Pulmonary artery endothelial cell (primary cell): ENCODE data around the gene MAPK9. TPM values are rescaled to one million over a fixed set of nuclear protein-coding genes. Genes with fewer than 3 reads are reported as not detected.

Experiments used
- DNase-seq: peaks from one replicate; pipeline ENCODE4 v3.0.0-alpha.2; 2011; ENCODE audit warnings: low read depth, low spot score
- total RNA-seq: library from RNA; depleted of rRNA; stranded (reverse); fragments of >200 nt; gene quantifications from 2 replicates; pipeline ENCODE4 v1.2.3, GENCODE V29; 2014

MAPK9 gene
- total RNA-seq, result 22.4 and 25.7 TPM in 2 replicates

DNA sequence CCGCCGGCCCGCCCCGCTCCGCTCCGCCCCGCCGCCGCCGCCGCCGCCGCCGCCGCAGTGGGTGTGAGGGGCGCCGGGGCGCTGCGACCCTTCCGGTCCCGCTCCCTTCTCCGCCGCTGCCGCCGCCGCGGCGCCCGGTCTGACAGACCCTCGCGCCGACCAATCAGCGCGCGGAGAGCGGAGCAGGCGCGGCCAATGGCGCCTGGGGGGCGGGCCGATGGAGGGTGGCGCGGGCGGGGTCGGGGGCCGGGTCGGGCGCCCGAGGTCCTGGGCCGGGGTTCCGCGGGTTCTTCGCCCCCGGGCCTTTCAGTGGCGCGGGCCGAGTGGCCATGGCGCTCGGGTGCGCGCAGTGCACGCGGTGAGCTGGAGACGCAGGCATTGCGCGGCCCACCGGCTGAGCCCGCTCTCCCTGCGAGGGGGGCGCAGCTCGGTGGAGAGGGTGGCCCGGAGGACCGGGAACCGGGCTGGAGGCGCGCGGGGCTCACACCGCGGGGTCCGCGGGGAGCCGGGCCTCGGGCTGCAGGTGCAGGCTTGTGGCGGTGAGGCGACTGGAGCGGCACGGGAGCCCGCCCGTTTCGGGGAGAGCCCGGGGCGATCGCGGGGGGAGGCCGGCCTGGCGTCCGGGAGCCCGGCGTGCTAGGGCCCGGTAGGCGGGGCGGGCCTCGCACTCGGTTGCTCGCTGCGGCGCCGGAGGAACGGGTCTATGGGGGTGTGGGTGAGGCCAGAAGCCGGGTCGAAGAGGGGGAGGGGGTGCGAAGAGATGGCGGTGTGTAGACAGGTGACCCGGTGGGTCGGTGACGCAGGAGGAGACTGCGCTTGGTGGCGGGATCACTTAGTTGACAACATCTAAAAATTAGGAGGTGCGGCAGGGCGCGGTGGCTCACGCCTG, at the start of gene MAPK9:
Gene MAPK9, minus strand, starts transcription at position 141 of the 889 bp plus-strand sequence. CDS start 11,522 bp downstream, outside the sequence.
- no peak for DNase-seq

GRCh38 chr5:180341595-180341994, 49.7 kb upstream of the MAPK9 start:
- no peak for DNase-seq

DNA sequence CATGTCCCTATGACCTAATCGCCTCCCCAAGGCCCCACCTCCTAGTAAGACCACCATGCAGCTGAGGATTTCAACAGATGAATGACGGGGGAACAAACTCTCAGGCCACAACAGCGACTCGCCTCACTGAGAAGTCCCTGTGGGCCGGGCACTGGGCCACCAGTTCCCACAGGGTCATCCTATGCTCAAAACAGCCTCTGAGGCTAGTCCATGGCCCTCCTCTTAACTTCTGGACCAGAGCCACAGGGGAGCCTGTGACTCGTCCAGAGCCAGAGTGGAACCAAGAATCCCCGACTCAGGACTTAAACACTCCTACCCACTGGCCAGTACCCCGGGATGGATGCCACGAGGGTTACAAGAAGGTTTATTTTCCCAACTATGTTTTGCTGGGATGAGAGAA, 49.0 kb upstream of the MAPK9 start:
- DNase-seq, result no peak

DNA sequence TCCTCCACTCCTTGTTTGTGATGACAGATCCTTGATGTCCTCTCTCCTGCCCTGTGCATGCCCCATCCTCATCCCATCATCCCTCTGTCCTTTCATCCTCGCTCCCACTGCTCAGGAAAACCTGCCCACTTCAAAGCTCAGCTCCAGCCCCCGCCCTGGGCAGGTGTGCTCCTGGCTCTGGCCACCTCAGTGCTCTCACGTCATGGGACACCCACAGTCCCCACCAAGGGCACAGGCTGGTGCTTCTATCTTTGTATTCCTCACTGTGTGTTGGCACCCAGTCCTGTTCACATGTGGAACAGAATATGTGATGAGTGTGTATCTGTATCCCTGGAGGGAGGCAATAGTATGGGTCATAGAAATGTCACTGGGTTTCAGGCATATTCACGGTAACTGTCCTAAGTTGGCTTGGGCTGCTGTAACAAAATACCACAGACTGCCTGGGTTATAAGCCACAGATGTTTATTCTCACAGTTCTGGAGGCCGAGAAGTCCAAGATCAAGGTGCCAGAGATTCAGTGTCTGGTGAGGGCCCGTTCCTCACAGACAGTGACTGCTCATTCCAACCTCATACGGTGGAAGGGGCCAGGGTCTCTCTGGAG, 47.8 kb upstream of the MAPK9 start:
- DNase-seq, result no peak

DNA sequence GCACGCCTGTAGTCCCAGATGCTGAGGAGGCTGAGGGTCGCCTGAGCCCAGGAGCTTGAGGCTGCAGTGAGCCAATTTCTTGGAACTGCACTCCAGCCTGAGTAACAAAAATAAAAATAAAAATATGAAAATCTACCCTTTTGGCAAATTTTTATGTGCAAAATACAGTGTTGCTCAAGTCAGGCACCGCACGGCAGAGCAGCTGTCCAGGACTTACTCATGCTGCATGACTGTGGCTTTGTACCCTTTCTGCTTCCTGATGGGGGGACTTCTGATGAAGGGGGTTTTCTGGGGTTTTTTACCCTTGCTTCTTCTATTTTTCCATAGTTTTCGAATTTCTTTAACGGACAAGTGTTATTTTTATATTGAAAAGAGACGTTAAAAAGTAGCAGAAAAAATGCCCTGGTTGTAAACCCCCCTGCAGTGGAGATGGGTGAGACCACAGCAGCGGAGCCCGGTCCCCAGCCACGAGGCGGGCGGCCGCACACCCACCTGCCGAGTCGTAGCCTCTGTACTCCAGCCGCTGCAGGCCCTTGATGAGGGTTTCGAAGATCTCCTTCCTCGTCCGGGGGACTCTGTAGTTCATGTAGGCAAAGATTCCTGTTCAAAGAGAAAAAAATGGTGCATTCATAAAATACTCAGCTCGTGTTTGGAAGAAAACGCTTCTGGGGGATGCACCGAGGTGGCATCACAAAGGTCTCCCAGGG, 46.3 kb upstream of the MAPK9 start:
- DNase-seq, result no peak

DNA sequence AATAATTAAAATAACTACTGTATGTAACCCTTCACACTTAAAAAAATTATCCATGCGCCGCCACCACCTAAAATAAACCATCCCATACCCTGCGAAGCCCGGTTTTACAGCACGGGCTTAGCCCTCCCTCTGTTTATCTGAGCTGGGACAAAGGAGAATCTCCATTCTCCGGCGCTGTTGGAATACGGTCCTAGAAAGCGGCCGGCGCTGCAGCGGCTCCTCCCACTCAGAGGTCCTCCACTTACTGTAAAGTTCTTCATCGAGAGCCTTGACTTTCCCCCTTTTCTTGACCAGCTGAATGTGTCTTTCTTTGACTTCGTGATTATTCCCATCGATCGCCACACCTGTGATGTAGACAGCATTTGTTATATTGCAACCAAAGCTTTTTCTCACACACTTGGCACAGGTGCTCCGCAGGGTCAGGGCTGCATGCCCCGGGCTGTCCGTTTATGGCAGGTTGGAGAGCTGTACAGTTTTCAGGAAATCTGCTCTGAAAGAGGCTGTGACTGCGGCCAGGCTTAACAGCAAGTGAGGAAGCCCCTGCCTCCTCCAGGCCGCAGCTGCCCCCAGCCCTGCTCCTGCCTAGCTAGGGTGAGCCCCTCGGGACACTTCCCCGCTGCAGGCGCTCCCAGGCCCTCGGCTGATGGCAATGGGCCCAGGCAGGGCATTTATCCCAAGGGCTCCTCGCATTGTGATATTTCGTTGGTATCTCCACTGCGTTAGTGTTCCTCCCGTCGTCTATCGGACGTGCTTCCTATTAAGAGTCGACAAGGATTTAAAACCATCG, 44.5 kb upstream of the MAPK9 start:
- DNase-seq, result no peak

DNA sequence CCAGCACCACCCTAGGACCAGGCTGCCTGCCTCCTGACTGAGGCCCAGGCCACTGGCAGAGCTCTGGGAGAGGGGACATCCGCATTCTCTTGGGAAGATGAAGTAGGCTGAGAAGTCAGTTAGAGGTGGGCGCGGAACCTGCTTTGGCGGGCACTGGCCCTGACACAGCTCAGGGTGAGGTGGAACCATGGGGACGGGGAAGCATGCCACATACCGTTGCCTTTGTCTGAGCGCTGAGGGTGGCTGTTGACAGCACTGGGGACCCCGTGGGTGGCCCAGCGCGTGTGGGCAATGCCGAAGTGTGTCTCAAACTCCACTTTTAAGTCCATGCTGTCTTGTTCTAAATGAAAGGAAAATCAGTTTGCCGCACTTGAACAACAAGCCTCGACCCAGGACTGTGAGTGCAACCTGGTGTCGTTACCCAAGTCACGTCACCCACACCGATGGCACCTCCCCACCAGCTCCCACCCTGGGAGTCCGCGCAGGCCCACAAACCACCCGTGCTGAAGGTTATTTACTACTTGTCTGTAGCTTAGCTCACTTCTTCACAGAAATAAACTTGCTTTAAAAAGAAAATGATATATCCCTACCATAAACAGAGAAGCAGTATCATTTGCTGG, 43.8 kb upstream of the MAPK9 start:
- no peak for DNase-seq

- no peak for DNase-seq
Measured at GRCh38 chr5:180334751-180335613, 43.1 kb upstream of the MAPK9 start.

- no peak for DNase-seq
Measured at GRCh38 chr5:180334176-180334575, 42.3 kb upstream of the MAPK9 start.

DNA sequence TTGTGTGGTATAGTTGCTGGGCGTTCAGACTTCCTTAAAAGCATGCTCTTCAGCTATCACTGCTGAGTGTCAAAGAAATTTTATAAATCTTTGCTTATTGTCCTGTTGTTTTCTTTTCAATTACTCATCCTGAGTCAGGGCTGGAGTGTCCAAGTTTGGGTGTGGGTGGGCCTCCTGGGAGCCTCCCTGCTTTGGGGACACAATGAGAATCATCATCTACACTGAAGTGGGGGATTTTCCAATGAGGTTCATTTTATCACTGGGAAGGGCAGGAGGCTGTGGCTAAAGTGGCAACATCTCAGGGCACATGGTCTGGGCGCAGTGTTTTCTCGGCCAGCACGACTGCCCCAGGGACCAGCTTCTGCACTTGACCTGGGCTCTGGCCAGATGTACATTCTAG, 41.8 kb upstream of the MAPK9 start:
- no peak for DNase-seq

GRCh38 chr5:180332861-180333260, 41.0 kb upstream of the MAPK9 start:
- DNase-seq, result no peak

GRCh38 chr5:180332051-180332517, 40.2 kb upstream of the MAPK9 start:
- no peak for DNase-seq

DNA sequence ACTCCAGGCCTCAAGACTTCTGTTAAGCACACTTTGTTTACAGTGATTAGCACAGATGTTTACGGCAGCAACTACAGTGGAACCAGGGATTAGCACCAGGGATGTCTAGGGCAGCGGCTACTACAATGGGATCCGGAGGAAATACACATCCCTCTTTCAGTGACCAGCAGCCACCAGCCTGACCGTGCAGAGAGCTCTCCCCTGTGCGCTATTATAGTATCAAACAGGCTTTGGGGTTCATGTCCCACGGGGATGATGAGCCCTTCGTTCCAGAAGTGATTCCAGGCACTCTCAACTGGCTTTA, 39.7 kb upstream of the MAPK9 start:
- no peak for DNase-seq

GRCh38 chr5:180330810-180331646, 39.1 kb upstream of the MAPK9 start:
- DNase-seq, result no peak

DNA sequence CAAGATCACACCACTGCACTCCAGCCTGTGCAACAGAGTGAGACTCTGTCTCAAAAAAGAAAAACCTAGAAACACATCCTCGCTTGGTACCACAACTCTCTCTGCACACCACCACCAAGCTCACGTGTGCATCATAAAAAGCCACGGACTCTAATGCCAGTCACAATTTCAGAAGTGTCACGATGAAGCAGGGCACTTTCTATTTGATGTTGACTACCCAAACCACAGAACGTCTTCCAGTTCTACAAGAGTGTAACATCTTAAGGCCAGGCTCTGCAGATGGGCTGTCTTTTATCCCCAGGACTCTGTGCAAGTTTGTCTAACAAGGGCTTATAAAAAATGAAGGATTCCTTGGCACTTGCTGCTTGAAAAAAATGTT, 38.4 kb upstream of the MAPK9 start:
- DNase-seq, result no peak

DNA sequence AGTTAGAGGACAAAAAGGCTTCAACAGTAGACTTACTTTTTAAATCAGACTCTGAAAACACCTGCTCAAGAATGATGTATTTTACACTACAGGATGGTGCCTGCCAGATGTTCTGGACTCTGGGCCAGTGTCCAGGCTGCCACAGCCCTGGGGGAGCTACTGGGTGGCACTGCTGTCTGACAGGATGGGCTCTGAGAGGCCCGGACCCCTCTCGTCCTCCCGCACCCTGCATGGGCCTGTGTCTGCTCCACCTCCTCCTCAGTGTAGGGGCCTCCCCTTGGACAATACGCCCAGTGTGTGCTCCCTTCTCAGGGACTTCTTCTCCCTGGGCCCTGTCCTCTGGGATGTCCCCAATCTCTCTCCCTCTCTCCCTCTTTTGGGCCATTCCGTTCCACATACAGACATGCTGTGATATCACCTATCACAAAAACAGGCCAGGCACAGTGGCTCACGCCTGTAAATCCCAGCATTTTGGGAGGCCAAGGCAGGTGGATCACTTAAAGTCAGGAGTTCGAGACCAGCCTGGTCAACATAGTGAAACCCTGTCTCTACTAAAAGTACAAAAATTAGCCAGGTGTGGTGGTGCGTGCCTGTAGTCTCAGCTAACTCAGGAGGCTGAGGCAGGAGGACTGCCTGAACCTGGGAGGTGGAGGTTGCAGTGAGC, 37.9 kb upstream of the MAPK9 start:
- no peak for DNase-seq

- no peak for DNase-seq
Measured at GRCh38 chr5:180329138-180329435, 37.2 kb upstream of the MAPK9 start.

- peak; percentile 41 for DNase-seq
Measured at GRCh38 chr5:180328296-180329137, 36.6 kb upstream of the MAPK9 start.
